BLaER1 treated with 17β-estradiol and CSF1 and Interleukin-3, amounts not matched to agents 10 nM and 100 nM (cell line): ENCODE data around the gene SLFN12.
"Not testable (repeated sequence)": the region's sequence is repeated elsewhere in the genome, so short reads cannot be mapped to it uniquely, and the experiment has no call there.

ENCODE experiments used
- H3K27ac ChIP-seq, 11 experiments: shearing (Covaris generic); formaldehyde crosslinking; 2 replicates each; pipeline ENCODE4 v1.8.1; 2022
- H3K27me3 ChIP-seq, 11 experiments: shearing (Covaris generic); formaldehyde crosslinking; 2 replicates each; pipeline ENCODE4 v1.8.1; 2022
- H3K36me3 ChIP-seq, 11 experiments: shearing (Covaris generic); formaldehyde crosslinking; 2 replicates each; pipeline ENCODE4 v1.8.1; 2022
- H3K4me1 ChIP-seq, 10 experiments: shearing (Covaris generic); formaldehyde crosslinking; 2 replicates each; pipeline ENCODE4 v1.8.1; 2022
- H3K4me2 ChIP-seq, 11 experiments: shearing (Covaris generic); formaldehyde crosslinking; 2 replicates each; pipeline ENCODE4 v1.8.1; 2022
- H3K4me3 ChIP-seq, 10 experiments: shearing (Covaris generic); formaldehyde crosslinking; 2 replicates each; pipeline ENCODE4 v1.8.1; 2022
- H3K9ac ChIP-seq, 11 experiments: shearing (Covaris generic); formaldehyde crosslinking; 2 replicates each; pipeline ENCODE4 v1.8.1; 2022
- H3K9me3 ChIP-seq, 11 experiments: shearing (Covaris generic); formaldehyde crosslinking; replicated peaks in 1 of 11; 2 replicates each; pipeline ENCODE4 v1.8.1; 2022
- H4K20me1 ChIP-seq, 11 experiments: shearing (Covaris generic); formaldehyde crosslinking; 2 replicates each; pipeline ENCODE4 v1.8.1; 2022
- Cebpa-rat ChIP-seq, 11 experiments: shearing (Covaris generic); IDR thresholded peaks; 2 replicates each; pipeline ENCODE4 v1.8.1; 2022

The SLFN12 gene

GRCh38 chr17:35432176-35433074, at the start of gene SLFN12:
TSS of gene SLFN12 (minus strand) at chr17:35432500. CDS start at chr17:35423028, 9,472 bp downstream.
- Histone ChIP-seq H3K9me3 (peaks cover 10 to 30% (median 26%) of the 10 kb centered on the region in 11 experiments; a peak in 18 of 22 replicates), H3K27me3 (peaks cover 0 to 22% (median 16%) of the 10 kb centered on the region in 11 experiments; a peak in 15 of 22 replicates), H4K20me1 (no peaks in the 10 kb centered on the region), H3K27ac (no peak within 1 kb of the TSS), H3K4me3 (peak within 1 kb of the TSS; percentile 14 to 48 (median 26); a peak in 17 of 20 replicates), H3K36me3 (no peaks in the 10 kb centered on the region; a peak in 1 of 22 replicates), H3K9ac (no peak within 1 kb of the TSS), H3K4me1 (peaks cover 12 to 31% (median 20%) of the 10 kb centered on the region in 10 experiments), H3K4me2 (peak within 1 kb of the TSS; percentile 44 to 77 (median 56))
- no peak for TF ChIP-seq Cebpa-rat (IDR thresholded peaks at IDR 0.05)

- H3K4me2 ChIP-seq: no peak overlapping the region
- H3K27ac ChIP-seq: no peak overlapping the region
- peaks cover 22 to 33% (median 23%) of the 10 kb centered on the region in 11 experiments for H3K9me3 ChIP-seq
- H4K20me1 ChIP-seq: no peaks in the 10 kb centered on the region
- no peaks in the 10 kb centered on the region for H3K27me3 ChIP-seq
- peaks cover 0 to 7% (median 0%) of the 10 kb centered on the region in 10 experiments; a peak in 6 of 20 replicates for H3K4me1 ChIP-seq
- TF ChIP-seq Cebpa-rat (IDR thresholded peaks at IDR 0.05): no peak
- no peak overlapping the region for H3K4me3 ChIP-seq
- no peak overlapping the region for H3K9ac ChIP-seq
- H3K36me3 ChIP-seq: no peaks in the 10 kb centered on the region; a peak in 3 of 22 replicates
Measured at GRCh38 chr17:35479271-35479670, 47.0 kb upstream of the SLFN12 start.

DNA sequence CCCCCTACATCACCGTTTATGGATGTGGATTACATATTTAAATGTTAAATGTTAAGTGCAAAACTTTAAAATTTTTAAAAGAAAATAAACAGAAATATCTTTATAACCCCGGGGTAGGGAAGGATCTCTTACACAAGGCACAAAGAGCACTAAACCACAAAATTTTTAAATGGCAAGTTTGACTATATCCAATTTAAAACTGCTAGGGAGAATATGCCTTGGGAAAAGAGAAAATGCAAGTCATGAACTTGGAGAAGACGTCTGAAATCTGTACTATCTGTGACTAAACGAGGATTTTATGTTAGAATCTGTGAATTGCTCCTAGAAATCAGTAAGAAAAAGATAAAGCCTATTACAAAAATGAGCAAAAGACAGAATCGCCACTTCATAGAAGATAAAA, 44.9 kb upstream of the SLFN12 start:
- H3K9me3 ChIP-seq: peaks cover 2 to 13% (median 12%) of the 10 kb centered on the region in 11 experiments
- no peaks in the 10 kb centered on the region for H3K27me3 ChIP-seq
- H3K9ac ChIP-seq: no peak overlapping the region
- H3K4me1 ChIP-seq: peaks cover 0 to 7% (median 0%) of the 10 kb centered on the region in 10 experiments; a peak in 6 of 20 replicates
- no peaks in the 10 kb centered on the region for H4K20me1 ChIP-seq
- no peak overlapping the region for H3K4me3 ChIP-seq
- H3K36me3 ChIP-seq: no peaks in the 10 kb centered on the region
- H3K4me2 ChIP-seq: no peak overlapping the region
- TF ChIP-seq Cebpa-rat (IDR thresholded peaks at IDR 0.05): no peak
- H3K27ac ChIP-seq: no peak overlapping the region

DNA sequence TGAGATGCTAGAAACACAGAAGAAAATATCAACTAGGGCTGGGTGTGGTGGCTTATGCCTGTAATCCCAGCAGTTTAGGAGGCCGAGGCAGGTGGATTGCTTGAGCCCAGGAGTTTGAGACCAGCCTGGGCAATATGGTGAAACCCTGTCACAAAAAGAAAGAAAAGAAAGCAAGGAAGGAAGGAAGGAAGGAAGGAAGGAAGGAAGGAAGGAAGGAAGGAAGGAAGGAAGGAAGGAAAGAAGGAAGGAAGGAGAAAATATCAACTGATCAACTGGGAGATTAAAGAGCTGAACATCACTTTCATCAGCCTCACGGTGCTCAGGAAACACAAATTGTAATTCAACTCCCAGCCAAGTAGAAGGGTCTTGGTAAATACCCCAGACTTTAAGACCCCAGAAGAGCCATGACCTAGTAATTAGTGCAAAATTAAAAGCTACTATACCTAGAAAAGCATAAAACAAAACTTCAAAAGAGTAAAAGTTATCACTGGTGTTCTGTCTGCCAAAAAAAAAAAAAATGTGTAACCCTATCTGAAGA, 44.1 kb upstream of the SLFN12 start:
- no peak overlapping the region for H3K9ac ChIP-seq
- H3K36me3 ChIP-seq: no peaks in the 10 kb centered on the region
- no peak overlapping the region for H3K4me3 ChIP-seq
- no peaks in the 10 kb centered on the region for H4K20me1 ChIP-seq
- 0 out of 22 replicates have a peak overlapping the region, but pooled peaks of 2 of the 11 experiments have one; percentile 11 to 19 for H3K4me2 ChIP-seq
- H3K4me1 ChIP-seq: peaks cover 0 to 5% (median 0%) of the 10 kb centered on the region in 10 experiments; a peak in 6 of 20 replicates
- H3K9me3 ChIP-seq: peaks cover 0 to 11% (median 7%) of the 10 kb centered on the region in 11 experiments; a peak in 6 of 22 replicates
- H3K27me3 ChIP-seq: no peaks in the 10 kb centered on the region
- H3K27ac ChIP-seq: no peak overlapping the region
- no peak for TF ChIP-seq Cebpa-rat (IDR thresholded peaks at IDR 0.05)

DNA sequence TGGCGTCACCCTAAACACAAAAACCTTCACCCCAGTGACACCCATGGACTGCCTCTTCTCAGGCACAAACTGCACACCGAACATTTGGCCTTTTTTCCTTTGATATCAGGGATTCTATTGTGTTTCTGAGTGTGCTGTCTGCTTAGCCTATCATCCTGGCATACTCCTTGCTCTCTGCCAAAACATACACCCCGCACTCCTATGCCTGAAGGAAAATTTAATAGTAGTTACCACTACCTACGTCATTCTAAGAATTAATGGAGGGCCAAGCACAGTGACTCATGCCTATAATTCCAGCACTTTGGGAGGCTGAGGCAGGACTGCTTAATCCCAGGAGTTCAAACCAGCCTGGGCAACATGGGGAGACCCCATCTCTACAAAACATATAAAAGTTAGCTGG, 36.2 kb upstream of the SLFN12 start:
- peaks cover 0 to 11% (median 3%) of the 10 kb centered on the region in 11 experiments; a peak in 3 of 22 replicates for H3K9me3 ChIP-seq
- H3K4me3 ChIP-seq: no peak overlapping the region
- no peaks in the 10 kb centered on the region for H3K36me3 ChIP-seq
- H4K20me1 ChIP-seq: no peaks in the 10 kb centered on the region
- H3K27me3 ChIP-seq: no peaks in the 10 kb centered on the region
- H3K4me2 ChIP-seq: no peak overlapping the region
- H3K9ac ChIP-seq: no peak overlapping the region
- H3K27ac ChIP-seq: no peak overlapping the region
- TF ChIP-seq Cebpa-rat (IDR thresholded peaks at IDR 0.05): no peak
- no peaks in the 10 kb centered on the region for H3K4me1 ChIP-seq

DNA sequence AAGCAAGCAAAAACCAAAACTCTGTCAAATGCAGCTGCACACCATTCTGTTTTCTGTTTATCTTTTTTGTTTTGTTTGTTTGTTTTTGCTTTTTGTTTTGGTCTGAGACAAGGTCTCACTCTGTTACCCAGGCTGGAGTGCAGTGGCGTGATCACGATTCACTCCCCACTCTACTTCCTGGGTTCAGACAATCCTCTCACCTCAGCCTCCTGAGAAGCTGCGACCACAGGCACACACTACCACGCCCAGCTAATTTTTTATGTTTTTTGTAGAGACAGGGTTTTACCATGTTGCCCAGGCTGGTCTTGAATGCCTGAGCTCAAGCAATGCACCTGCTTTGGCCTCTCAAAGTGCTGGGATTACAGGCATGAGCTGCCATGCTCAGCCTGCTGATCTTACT, 35.5 kb upstream of the SLFN12 start:
- TF ChIP-seq Cebpa-rat (IDR thresholded peaks at IDR 0.05): no peak
- H3K9me3 ChIP-seq: peaks cover 0 to 9% (median 0%) of the 10 kb centered on the region in 11 experiments; a peak in 3 of 22 replicates
- H3K4me2 ChIP-seq: no peak overlapping the region
- no peaks in the 10 kb centered on the region for H3K36me3 ChIP-seq
- no peak overlapping the region for H3K9ac ChIP-seq
- H3K4me1 ChIP-seq: no peaks in the 10 kb centered on the region
- no peak overlapping the region for H3K4me3 ChIP-seq
- H3K27me3 ChIP-seq: no peaks in the 10 kb centered on the region; a peak in 1 of 22 replicates
- H3K27ac ChIP-seq: no peak overlapping the region
- H4K20me1 ChIP-seq: no peaks in the 10 kb centered on the region

GRCh38 chr17:35460354-35460851, 28.1 kb upstream of the SLFN12 start:
- no peaks in the 10 kb centered on the region for H4K20me1 ChIP-seq
- H3K4me3 ChIP-seq: peak overlapping the region; percentile 17 to 65 (median 46); a peak in 18 of 20 replicates
- no peaks in the 10 kb centered on the region for H3K36me3 ChIP-seq
- H3K27ac ChIP-seq: no peak overlapping the region
- peak overlapping the region; percentile 73 to 93 (median 82) for H3K4me2 ChIP-seq
- peak overlapping the region in 1 of 11 experiments; percentile 43; a peak in 1 of 22 replicates for H3K9ac ChIP-seq
- peaks cover 0 to 20% (median 14%) of the 10 kb centered on the region in 10 experiments; a peak in 17 of 20 replicates for H3K4me1 ChIP-seq
- 0 out of 22 replicates have a peak, but pooled peaks cover 0 to 4% (median 0%) of the 10 kb centered on the region in 11 experiments for H3K9me3 ChIP-seq
- H3K27me3 ChIP-seq: peaks cover 0 to 21% (median 0%) of the 10 kb centered on the region in 11 experiments; a peak in 7 of 22 replicates
- no peak for TF ChIP-seq Cebpa-rat (IDR thresholded peaks at IDR 0.05)

- peaks cover 7 to 16% (median 15%) of the 10 kb centered on the region in 11 experiments for H3K27me3 ChIP-seq
Measured at GRCh38 chr17:35454035-35454434, 21.7 kb upstream of the SLFN12 start.

GRCh38 chr17:35453171-35453570, 20.9 kb upstream of the SLFN12 start:
- no peak overlapping the region for H3K27ac ChIP-seq
- H3K4me1 ChIP-seq: peaks cover 14 to 17% (median 16%) of the 10 kb centered on the region in 10 experiments; a peak in 19 of 20 replicates
- H3K36me3 ChIP-seq: no peaks in the 10 kb centered on the region
- H4K20me1 ChIP-seq: no peaks in the 10 kb centered on the region
- H3K4me3 ChIP-seq: no peak overlapping the region
- TF ChIP-seq Cebpa-rat (IDR thresholded peaks at IDR 0.05): no peak
- no peak overlapping the region for H3K4me2 ChIP-seq
- H3K27me3 ChIP-seq: peaks cover 16 to 24% (median 21%) of the 10 kb centered on the region in 11 experiments
- H3K9me3 ChIP-seq: peaks cover 0 to 18% (median 13%) of the 10 kb centered on the region in 11 experiments; a peak in 13 of 22 replicates
- H3K9ac ChIP-seq: no peak overlapping the region

More at GRCh38 chr17:35454035-35454434, 21.7 kb upstream of the SLFN12 start:
- not testable (repeated sequence) for H3K4me1 ChIP-seq, H4K20me1 ChIP-seq, H3K4me2 ChIP-seq, H3K9ac ChIP-seq, H3K27ac ChIP-seq, H3K36me3 ChIP-seq, H3K4me3 ChIP-seq
- peaks cover 0 to 18% (median 13%) of the 10 kb centered on the region in 11 experiments; a peak in 13 of 22 replicates for H3K9me3 ChIP-seq
